HG02642 (cell line): Measurements from ENCODE around the gene TRAF3.

Experiments used
- ATAC-seq: cut with Tn5 transposase; IDR thresholded peaks from one replicate; pipeline ENCODE4 v1.9.1; 2021; ENCODE audit warnings: mild to moderate bottlenecking; ENCODE audit not compliant: unreplicated experiment, poor library complexity

TRAF3 gene

DNA sequence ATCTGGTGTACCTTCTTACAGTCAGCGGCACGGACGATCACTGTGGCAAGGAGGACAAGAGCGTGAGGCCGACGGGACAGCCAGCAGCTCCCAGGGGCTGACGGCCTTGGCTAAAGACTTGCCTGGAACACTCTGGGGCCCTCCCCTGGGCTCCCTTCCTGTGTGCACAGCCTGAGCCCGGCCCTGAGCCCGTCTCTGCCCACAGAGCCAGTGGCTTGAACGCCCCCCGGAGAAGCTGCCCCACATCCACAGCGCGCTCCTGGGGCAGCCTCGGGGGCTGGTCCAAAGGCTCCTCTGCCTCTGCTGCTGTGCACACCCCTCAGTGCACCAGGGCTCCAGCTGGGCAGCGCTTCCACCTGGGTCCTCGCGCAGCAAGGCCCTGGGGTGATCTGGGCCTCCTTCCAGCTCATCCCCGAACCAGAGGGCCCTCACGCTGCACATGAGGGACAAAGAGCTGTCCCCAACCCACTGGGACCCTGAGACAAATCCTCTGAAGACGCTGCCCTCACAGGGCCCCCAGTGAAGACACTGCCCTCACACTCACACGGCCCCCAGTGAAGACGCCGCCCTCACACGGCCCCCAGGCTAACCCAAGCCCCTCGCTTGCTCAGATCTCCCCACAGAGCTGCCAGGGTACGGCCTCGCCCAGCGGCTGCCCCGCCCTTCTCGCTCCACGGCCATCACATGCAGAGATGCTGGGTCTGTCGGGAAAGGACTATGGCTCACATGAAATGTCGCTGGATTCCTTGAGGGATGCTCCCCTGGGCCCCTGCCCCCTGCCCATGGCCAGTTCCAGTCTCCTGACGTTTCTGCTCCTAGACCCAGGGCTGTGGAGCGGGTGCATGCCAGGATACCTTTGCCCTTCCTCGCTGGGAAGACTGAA, 167.4 kb downstream of the TRAF3 start:
- ATAC-seq = no peak

DNA sequence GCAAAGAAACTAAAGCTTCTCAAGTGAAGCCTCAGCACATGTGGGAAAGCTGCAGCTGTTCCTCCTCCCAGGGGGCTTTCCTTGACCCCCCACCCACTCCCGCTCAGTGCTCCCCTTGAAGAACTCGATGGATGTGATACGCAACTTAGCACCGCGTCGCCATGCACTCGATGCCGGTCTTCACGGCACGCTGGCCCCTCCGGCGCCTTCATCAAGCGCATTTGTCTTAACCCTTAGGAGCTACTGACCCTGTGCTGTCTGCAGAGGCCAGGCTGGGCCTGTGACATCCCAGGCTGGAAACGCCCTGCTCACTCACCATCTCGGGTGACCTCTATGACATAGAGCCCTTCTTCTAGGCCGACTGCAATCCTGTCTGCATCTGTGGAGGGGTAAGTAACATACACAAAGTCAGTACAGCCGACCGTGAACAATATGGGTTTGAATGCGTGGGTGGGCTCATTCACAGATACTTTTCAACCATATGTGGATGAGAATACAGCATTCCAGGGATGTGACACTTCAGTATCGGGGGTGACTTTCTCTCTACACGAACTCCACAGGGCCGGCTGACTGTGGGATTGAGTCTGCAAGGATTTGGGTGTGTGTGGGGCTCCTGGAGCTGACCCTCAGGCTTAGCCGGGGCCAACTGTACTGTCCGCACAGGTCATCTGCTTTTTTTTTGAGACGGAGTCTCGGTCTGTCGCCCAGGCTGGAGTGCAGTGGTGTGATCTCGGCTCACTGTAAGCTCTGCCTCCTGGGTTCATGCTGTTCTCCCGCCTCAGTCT, 168.3 kb downstream of the TRAF3 start:
- no peak for ATAC-seq

DNA sequence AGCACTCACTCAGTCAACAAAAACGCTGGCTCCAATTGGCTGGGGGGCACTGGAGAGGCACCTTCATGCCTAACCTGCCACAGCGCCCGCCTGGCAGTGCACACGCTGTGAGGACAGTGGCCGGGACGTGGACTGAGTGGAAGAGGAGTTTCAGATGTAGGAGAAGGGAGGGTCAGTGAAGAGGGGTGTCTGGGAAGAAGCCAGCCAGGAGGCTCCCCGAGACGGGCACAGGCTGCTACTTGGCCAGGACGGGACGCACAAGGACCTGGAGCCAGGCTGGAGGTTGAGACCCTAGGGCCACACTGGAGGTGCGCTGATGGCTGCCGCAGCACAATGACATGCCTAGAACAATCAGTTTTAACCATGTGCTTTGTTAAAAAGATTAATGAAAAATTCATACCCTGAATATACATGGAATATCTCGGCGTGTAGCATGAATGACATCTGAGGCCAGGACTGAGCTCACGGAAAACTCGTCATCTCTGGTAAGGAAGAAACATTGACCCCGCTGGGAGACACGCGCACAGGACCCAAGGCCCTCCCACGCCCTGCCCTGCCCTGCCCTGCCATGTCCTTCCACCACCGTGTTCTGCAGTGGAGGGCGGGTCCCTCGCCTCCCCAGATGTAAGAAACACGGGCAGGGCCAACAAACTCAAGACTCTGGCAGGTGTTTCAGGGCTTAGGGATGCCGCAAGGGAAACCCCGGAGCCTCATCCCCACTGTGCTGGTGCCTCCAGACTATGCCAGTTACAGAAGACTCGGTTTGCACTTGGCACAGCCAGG, 170.3 kb downstream of the TRAF3 start:
- no peak for ATAC-seq

DNA sequence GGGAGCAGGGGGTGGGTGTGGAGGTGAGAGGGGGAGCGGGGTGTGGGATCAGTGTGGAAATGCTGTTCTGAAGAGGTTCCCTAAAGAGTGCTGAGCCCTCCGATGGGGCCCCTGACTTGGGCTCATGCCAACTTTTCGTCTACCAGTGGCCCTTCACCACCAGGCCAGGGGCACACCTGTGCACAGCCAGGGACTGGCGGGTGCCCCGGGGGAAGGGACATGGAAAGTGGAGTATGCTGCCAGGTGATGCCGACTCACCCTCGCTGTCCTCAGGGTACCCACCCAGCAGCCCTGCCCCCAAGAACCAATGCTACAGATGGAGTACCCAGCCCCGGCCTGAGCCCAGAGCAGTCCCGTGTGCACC, 171.4 kb downstream of the TRAF3 start:
- ATAC-seq = no peak

DNA sequence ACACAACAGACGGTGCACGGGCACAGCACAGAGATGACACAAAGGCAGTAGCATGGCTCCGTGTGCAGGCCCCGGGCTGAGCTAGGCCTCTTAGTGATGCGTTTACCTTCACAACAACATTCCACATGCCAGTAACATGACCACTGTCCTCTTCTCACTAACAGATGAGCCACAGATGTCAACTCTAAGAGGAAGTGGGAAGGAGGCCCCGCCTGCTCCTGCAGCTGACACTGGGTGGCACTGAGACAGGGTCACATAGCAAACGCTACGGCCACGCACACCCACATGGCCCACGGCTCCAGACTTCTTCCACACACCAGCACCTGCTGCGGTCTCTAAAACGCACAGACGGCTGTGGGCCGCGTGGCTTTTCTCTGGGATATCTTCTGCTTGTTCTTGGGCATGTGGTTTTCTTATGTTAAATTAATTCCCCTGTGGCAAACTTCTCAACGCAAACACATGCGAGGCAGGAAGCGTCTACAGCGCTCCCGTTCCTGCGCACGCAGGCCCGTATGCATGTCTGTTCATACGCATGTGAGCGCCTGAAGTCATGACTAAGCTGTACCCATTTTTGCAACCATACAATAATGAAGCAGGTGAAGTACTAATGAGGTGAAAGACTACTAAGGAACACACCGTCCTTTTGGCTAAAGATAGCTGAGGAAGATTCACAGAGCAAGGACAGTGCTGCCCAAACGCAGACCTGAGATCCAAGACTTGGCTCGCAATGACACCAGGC, 172.0 kb downstream of the TRAF3 start:
- peak; percentile 59 for ATAC-seq

DNA sequence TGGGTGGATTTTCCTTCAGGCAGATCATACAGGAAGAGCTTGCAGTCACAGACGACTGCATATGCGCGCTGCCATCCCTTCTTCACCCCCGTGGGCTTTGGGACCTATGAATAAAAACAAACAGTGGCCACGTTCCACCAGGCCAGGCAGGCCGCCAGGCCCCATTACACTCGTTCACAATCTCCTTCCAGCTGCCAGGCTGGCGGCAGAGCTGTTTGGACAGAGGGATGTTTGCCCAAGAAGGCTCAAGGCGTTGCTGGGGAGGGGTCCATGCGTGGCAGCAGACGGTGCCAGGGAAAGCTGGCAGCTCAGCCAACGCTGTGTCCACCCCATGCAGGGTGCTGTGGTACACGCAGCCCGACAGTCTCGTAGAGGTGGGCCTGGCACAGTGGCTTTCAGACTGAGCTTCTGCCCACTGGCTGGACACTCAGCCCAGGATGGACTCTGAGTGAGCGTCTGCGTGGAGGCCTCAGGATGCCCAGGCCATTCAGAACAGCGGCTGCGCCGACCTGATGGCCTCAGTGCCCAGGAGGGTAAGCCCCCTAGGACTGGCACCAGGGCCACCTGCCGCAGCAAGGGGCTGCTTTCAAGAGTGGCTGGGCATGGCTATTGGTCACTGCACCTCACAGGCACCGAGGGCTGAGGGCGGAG, 172.7 kb downstream of the TRAF3 start:
- no peak for ATAC-seq

DNA sequence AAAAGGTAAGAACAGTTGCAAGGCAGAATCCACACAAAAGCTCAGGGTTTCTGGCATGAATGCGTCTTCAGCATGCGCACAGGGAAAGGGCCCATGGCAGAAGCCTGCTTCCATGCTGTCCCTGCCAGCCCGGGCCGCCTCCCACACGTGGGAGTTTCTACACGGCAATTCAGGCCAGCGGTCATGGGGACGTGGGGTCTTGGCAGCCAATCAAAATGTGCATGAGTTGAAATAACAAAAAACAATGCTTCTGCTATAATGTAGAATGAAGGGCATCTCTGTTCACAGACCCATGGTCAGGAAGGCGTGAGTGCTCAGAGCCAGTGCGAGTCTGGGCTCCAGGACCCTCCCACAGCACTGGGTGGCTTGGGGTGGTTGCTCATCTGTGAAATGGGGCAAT, 173.8 kb downstream of the TRAF3 start:
- no peak for ATAC-seq

DNA sequence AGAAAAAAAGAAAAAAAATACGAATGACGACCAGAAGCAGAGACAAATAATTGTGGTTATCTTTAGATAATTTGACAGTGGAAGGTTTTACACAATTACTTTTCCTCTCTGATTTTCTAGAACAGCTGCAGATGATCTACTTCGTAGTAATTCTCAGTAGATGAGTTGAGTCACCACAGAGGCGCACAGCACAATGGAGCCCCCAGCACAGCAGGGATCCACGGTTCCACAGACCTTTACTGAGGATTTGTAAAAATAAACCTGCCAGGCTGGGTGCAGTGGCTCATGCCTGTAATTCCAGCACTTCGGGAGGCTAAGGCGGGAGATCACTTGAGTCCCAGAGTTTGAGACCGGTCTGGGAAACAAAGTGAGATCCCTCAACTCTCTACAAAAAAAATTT, 174.6 kb downstream of the TRAF3 start:
- ATAC-seq = no peak

DNA sequence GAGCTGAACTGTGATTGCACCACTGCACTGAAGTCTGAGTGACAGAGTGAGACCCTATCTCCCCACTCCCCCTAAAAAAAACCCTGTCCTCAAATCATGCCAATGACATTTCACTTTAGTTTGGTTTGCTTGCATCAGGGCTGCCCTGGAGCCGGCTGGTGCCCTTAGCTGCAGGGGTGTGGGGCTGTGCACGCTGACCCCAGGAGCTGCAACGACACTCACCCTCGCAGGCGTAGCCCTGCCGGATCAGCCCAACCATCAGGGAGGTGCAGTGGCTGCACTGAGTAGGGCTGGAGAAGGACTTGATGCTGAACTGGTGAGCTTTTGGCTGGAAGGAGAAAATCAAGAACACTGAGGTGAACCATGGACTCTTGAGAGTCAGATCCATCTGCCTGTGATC, 175.0 kb downstream of the TRAF3 start:
- ATAC-seq = no peak

DNA sequence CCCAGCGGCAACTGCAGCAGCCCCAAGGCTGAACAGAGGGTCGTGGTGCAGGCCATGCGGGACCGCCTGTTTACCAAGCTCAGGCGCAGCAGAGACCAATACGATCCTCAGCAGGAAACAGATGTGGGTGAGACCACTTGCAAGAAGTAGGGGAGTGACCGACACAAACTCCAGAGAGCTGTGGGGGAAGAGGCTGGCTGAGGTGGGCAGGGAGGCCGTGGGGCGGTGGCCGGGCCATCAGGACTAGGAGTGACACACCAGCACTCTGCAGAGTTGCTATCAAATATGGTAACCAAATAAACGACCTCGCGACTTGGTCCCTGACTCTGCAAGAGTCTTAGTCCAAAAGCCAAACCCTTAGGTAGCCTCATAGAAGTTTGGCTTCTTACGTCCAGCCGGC, 175.9 kb downstream of the TRAF3 start:
- ATAC-seq = no peak

DNA sequence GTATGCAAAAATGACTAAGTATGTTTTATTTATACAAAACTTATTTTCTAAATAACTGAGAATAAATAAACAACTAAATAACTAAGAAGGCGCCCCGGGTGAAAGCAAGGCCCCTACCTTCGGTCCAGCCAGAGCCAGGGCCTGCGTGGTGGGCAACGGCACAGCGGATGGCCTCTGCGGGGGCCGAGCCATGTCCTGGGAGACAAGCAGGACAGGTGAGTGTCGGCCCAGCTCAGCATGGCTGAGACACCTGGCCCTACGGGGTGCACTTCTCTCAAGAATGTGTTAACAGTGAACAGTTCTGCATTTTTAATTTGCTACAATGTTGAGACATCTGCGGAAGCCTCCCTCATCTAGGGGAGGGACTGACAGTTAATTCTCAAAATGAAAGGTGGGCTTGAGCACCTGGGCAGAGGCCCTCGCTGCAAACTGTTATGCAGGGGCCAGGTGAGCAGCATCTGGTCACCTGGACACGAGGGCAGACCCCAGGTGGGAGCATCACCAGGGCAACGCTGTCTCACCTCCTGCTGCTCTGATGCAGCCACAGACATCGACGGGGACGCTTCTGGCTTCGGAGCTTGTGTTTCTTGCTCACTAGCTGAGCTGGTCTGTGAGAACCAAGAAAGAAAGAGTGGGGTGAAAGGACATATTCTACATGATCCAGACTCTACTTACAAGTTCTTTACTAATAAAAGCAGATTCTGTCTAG, 177.0 kb downstream of the TRAF3 start:
- no peak for ATAC-seq

DNA sequence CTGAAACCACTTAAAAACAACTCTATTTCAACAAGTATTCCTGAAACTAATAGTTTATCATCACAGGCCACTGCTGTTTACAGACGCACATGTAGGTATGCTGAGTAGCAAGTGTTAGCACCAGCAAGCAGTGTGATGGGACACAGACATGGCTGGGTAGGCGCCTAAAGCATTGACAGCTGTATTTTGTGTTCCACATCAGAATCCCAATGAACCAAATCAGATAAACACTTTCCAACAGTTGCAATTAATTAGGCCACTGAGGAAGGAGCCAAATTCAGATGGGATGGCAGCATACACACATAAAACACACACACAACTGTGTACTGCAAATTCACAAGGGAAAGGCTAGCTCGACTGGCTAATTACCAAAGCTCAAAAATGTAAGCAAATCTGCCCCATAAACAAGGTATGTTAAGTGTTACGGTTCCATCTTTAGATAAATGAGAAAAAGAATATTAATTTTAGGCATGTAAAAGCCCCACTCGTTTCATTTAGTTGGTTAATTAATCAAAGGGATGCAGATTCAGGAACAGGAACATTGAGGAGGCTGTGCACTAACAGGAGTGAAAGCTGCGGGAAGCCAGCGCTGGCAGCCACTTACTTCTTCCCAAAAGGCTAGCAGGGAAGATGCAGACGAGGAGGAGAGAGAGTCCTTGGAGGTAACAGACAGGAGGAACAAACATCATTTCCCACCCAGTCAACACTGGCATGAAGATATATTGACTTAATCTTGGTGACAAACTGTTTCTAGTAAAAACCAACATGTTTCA, 178.6 kb downstream of the TRAF3 start:
- ATAC-seq = no peak

DNA sequence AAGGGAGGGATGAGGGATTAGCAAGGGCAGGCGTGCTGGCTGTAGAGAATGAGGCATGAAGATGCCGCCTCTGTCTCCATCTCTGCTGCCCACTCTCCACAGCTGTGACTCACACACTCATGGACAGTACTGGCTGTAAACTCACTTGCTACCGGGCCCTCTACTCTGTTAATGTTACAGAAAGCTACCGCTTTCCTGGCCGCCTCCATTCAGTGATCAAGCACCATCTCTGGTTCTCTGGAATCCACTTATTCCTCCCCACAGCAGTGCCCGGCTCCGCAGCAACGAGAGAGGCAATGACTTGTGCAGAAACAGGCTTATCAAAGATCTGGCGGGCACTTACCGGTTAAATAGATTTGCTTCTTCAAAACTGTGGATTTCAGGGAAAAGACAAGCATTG, 180.0 kb downstream of the TRAF3 start:
- ATAC-seq = no peak

DNA sequence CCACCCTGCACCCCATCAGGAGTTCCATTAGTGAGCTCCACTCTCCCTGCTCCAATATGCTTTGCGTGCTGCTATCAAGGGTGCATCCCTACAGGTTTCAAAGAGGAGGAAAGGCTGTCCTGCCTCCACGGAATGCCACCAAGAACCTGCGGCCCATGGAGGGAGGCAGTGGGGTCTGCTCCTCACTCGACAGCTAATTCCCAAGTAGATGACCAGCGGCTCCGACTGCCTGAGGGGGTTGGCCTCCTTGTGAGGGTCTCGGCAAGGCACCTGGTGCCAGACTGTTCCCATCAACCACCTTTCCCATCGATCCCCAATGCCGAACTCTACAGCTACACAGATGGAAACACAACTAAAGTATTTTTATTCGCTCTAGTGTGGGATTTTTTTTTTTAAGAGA, 181.2 kb downstream of the TRAF3 start:
- no peak for ATAC-seq
